Stimulated activated CD4-positive, alpha-beta T cell treated with anti-CD3 and anti-CD28 coated beads, Interleukin-1b, Interleukin-23, amount 100 ng/mL, for 1 hour (primary cell): ENCODE data around the gene RPGR.

ENCODE experiments used
- DNase-seq, 2 donors: peaks; one replicate each; pipeline ENCODE4 v3.0.0-alpha.2; 2020; ENCODE audit warnings: low read depth in 2 of 2

RPGR gene

GRCh38 chrX:38327775-38328081, 419 bp upstream of the RPGR start:
- no peak for DNase-seq

DNA sequence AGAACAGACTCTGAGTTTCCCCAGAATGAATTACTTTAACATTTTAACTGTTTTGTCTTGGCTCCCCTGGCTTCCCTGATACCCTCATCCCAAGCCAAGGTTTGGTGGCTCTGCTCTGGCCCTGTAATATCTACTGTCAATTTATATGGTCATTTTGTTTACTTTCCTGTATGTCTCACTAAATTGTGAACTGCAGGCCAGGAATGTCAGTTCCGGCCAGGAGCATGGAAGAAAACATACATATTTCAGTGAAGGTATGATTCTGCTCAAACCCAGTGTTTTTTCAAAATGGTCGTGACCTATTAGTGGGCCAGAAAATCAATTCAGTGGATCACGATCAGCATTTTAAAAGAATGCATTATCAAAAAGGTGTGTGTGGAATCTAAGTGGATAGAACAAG, 1.2 kb downstream of the RPGR start:
- DNase-seq = no peak

DNA sequence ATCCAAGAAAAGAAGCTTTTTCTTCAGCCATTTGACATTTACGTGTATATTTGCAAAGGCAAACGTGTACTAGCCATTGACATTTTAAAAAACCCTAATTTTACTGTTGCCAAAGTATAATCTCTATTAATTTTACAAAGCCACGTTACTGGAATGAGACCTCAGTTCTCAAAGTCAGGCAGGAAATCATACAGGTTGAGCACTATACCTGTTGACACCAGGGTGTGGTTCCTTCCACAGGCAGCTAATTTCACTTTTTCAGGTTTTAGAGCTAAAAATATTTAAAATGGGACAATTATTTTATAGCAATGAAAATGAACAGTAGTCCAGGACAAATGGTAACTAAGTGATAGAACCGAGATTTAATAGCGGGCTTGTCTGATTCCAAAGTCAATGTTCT, 6.5 kb downstream of the RPGR start:
- no peak for DNase-seq

- no peak for DNase-seq
These were observed 8.7 kb downstream of the RPGR start for GRCh38 chrX:38318606-38319005.

DNA sequence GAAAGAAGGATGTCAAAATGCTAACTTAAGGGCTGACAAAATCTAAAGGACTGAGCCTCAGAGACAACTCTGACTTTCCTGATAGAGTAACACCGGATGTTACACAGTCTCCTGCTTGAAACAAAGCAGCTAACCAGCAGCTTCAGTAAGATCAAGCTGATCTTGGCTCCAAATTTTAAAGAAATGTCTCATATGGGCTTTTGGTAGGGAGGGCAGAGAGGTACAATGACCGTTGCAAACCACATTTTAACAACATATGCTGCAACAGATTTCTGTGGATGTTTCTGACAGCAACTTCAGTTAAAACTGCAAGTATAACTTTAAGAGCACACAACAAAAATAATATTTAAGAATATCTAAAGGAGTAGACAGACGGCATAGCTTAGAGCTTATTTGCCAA, 9.1 kb downstream of the RPGR start:
- no peak for DNase-seq

GRCh38 chrX:38315186-38315585, 12.1 kb downstream of the RPGR start:
- DNase-seq = no peak

- no peak for DNase-seq
These were observed 14.1 kb downstream of the RPGR start for GRCh38 chrX:38313190-38313589.

DNA sequence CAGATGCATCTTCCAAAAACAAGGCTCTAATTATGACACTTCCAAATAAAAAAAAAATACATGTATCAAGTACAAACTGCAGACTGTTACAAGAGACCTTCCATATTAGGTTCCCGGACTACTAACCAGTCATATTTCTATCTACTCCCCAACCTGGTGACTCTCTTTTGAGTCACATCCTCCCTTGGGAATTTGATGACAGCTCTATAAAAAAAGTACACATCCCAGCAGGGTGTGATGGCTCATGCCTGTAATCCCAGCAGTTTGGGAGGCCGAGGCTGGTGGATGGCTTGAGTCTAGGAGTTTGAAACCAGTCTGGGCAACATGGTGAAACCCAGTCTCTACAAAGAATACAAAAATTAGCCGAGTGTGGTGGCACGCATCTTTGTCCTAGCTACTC, 14.9 kb downstream of the RPGR start:
- DNase-seq = no peak

GRCh38 chrX:38311743-38312142, 15.6 kb downstream of the RPGR start:
- DNase-seq = no peak

- no peak for DNase-seq
These were observed 21.3 kb downstream of the RPGR start for GRCh38 chrX:38305971-38306370.

DNA sequence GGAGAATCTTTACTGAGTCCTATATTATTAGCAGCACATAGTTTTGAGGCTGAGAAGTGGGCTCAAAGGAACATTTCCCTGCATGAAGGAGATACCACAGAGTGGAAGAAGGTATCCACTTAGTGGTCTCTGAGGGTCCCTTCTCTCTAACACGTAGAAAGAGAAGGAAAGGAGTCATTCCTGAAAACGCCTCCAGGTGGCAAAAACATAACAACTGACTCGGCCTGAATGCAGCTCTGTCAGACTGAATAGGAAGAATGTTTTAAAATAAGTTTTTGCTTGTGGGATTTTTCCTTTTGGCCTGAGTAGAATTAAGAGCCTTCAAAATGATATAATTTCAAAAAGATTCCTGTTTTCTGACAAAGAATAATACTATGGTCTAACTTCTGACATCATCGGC, 23.3 kb downstream of the RPGR start:
- DNase-seq = no peak

DNA sequence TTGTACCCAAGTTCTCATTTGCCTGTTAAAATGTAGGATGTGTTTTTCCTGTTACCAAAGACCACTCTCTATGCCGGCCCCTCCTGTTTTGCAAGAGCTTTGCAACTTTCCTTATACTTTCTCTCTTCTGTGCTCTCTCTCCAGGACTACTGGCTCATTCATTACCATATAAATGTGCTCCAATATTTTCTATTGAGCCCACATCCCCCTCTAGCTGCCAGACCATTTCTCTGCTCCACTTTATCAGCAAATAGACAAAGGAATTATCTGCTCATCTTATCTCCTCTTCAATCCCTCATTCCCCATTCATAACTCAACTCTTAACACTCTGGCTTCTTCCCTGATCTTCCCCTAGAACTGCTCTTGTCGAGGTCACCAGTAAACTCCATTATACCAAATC, 33.6 kb downstream of the RPGR start:
- no peak for DNase-seq

GRCh38 chrX:38287674-38288073, 39.6 kb downstream of the RPGR start:
- no peak for DNase-seq

DNA sequence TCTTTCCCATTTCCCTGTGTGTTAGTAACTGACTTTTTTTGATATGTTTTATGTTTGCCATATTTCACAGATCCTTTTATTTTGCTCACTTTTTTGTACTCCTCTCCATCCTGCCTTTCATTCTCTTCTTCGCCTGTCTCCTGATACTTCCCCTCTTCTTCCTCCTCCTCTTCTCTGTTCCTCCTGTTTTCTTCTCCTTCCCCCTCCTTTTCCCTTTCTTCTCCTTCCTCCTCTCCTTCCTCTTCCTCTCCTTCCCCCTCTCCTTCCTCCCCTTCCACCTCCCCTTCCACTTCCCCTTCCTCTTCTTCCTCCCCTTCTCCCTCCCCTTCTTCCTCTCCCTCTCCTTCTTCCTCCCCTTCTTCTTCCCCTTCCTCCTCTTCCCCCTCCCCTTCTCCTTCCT, 41.7 kb downstream of the RPGR start:
- DNase-seq = no peak

DNA sequence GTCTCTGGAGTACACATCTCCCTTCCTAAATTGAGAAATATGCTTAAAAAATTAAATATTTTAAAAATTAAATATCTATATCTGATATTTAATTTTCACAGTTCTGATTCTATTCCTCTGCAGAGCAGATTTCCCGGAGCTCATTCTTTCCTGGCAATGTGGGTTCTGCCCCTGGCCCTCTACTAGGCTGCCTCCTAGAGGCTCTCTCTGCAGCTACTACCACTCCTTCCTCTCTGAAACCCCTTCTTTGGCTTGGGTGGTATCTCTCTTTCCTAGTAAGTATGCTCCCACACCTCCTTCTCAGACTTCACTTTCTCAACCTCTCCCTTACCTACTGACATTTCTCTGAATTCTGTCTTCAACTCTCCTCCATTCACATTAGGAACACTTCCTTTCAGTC, 45.3 kb downstream of the RPGR start:
- no peak for DNase-seq

- no peak for DNase-seq
These were observed 48.1 kb downstream of the RPGR start for GRCh38 chrX:38279188-38279587.

DNA sequence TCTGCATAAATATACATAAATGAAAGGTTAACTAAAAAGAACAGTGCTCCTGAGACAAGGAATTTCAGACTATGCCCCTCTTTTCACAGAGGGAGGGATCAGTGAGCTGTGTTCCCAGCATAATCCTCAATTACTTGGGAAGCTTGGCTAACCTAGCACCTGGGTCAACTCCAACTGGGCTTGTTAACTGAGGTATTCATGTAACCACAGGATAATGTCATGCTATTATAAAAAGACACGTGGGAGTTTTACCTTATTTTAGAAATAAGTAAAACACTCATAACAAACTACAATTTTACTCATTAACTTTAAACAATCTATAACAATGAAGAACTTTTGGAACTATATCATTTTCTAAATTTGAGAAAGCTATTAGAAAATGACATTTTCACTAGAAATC, 48.6 kb downstream of the RPGR start:
- no peak for DNase-seq

- DNase-seq = no peak
These were observed 49.5 kb downstream of the RPGR start for GRCh38 chrX:38277802-38278201.

GRCh38 chrX:38277136-38277535, 50.2 kb downstream of the RPGR start:
- DNase-seq = no peak

DNA sequence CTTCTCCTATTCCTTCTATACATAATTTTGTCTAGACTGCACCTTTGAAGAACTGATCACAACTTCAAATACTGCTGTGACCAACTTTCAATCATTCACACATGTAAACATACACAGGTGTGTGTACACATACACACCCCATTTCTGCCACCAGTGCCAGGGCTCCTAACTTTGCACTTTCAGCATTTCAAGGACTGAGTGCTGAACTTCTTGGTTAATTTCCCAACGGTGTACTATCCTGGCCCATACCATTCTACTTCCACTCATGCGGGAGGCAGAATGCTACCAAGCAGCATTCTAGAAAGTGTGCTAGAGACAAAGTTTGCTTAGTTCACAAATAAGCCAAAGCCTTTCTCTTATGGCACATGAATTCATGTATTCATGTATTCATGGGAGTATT, 51.2 kb downstream of the RPGR start:
- no peak for DNase-seq

GRCh38 chrX:38275615-38276014, 51.7 kb downstream of the RPGR start:
- no peak for DNase-seq

DNA sequence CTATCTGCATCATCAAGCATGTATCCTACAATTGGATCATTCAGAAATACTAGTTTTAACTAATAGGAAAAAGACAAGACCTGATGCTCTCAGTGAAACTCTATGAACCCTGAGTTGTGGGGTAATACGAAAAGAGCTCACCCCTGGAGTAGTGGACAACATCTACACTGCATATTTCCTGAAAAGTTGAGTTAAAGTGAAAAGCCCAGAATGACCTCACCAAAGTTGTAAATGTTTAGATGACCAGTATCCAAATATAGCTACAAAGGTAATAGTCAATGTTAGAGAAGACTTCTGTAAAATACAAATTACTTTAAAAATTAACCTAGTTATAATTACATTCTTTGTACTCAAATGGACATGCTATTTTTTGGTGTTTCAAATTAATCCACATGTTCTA, 53.9 kb downstream of the RPGR start:
- DNase-seq = no peak

- no peak for DNase-seq
These were observed 56.1 kb downstream of the RPGR start for GRCh38 chrX:38271154-38271716.

GRCh38 chrX:38268011-38268410, 59.3 kb downstream of the RPGR start:
- no peak for DNase-seq
